ENCODE measurements around the gene BANK1. TPM values are rescaled to one million over a fixed set of nuclear protein-coding genes. Genes with fewer than 3 reads are reported as not detected.

Gene BANK1
- total and polyA plus RNA-seq, 2 of the 4 experiments (the other 2 are of a cell fraction): under 0.01 to 0.51 TPM

- no peaks in the 10 kb centered on the region for H4K20me1 ChIP-seq (ENCODE audit: insufficient read depth, low read length)
- no peak overlapping the region for H4K5ac ChIP-seq (ENCODE audit: low read depth, low read length)
- no peak overlapping the region for H3K27ac ChIP-seq (ENCODE audit: insufficient read depth, low read length)
- in situ Hi-C loops (cut with MboI; ENCODE audit: low sequenced_read_pairs): no loop called here
- TF ChIP-seq CHD1 (IDR thresholded peaks at IDR 0.05; ENCODE audit: low read depth, low read length) (no peak), MAZ (IDR thresholded peaks at IDR 0.05; ENCODE audit: borderline replicate concordance, low read depth, low read length) (no peak), FOS (IDR thresholded peaks at IDR 0.05; ENCODE audit: low read depth, low read length) (no peak), MXI1 (IDR thresholded peaks at IDR 0.05; ENCODE audit: borderline replicate concordance, low read depth, low read length) (no peak), ELK1 (IDR thresholded peaks at IDR 0.05; ENCODE audit: borderline replicate concordance, low read depth, low read length) (no peak), RAD21 (IDR thresholded peaks at IDR 0.05; ENCODE audit: low read length) (no peak), USF2 (IDR thresholded peaks at IDR 0.05; ENCODE audit: low read depth, low read length) (no peak), BHLHE40 (IDR thresholded peaks at IDR 0.05; ENCODE audit: low read depth, low read length) (no peak)
- H3K4ac ChIP-seq (ENCODE audit: low read depth, low read length): no peak overlapping the region
- ChIA-PET CTCF (interaction anchor here (0.6 kb wide), 1 partner anchor 1778 kb away, joined by 3 read pairs; no protein-coding TSS in a partner anchor), POLR2A (ENCODE audit: unreplicated experiment) (no interaction called here)
- intact Hi-C loops (cut with micrococcal nuclease): no loop called here
- H2BK15ac ChIP-seq (ENCODE audit: low read depth, low read length): no peak overlapping the region
- no peak overlapping the region for H3K9ac ChIP-seq (ENCODE audit: low read depth, low read length)
- no peak overlapping the region for H2BK5ac ChIP-seq (ENCODE audit: low read depth, low read length, poor library complexity, severe bottlenecking)
- H3K23ac ChIP-seq (ENCODE audit: low read depth, low read length): no peak overlapping the region
- H3K9me1 ChIP-seq (ENCODE audit: insufficient read depth, low read length): no peaks in the 10 kb centered on the region
- no peaks in the 10 kb centered on the region for H3K4me1 ChIP-seq (ENCODE audit: control insufficient read depth, insufficient read depth, low read length)
- no peak overlapping the region for H4K8ac ChIP-seq (ENCODE audit: low read depth in 2 of 2, low read length in 2 of 2)
- H3K18ac ChIP-seq (ENCODE audit: low read depth, low read length): no peak overlapping the region
- no peak for DNase-seq
- H2AFZ ChIP-seq (replicated peaks; ENCODE audit: low read length, poor library complexity): no peak overlapping the region
- H2AK5ac ChIP-seq (ENCODE audit: low read depth, low read length): no peak overlapping the region
- no peaks in the 10 kb centered on the region for H3K27me3 ChIP-seq (ENCODE audit: control insufficient read depth, insufficient read depth, low read length)
- no CpG with 5 or more reads among the region's 1 CpG for WGBS, 2 experiments (ENCODE audit: extremely low coverage in 2 of 2, insufficient read length in 1 of 2)
- H2AK9ac ChIP-seq (replicated peaks; ENCODE audit: low read depth, low read length, poor library complexity): no peak overlapping the region
- no peak for ATAC-seq (ENCODE audit: low read depth)
- H3K9me3 ChIP-seq (ENCODE audit: control insufficient read depth, insufficient read depth, low read length): no peaks in the 10 kb centered on the region
- BruUV-seq (replicated peaks): no TSS peak
- H3K4me2 ChIP-seq (ENCODE audit: low read depth, low read length): no peak overlapping the region
- H3K36me3 ChIP-seq (ENCODE audit: control insufficient read depth, insufficient read depth, low read length): no peaks in the 10 kb centered on the region
- H3K79me1 ChIP-seq (ENCODE audit: low read depth in 1 of 2, low read length in 2 of 2): no peaks in the 10 kb centered on the region
- dilution Hi-C loops (cut with HindIII; ENCODE audit: low sequenced_read_pairs, unreplicated experiment): no loop called here
- no peak overlapping the region for H2BK120ac ChIP-seq (ENCODE audit: low read depth, low read length)
- no peak overlapping the region for H3K56ac ChIP-seq (ENCODE audit: extremely low read depth, insufficient read depth, low read length)
- no peak overlapping the region for H3K4me3 ChIP-seq (ENCODE audit: insufficient read depth, low read depth, low read length)
- no peak overlapping the region for H2BK20ac ChIP-seq (ENCODE audit: low read depth, low read length)
- H4K91ac ChIP-seq (ENCODE audit: insufficient read depth, low read depth, low read length): no peak overlapping the region
- no peak overlapping the region for H3K14ac ChIP-seq (replicated peaks; ENCODE audit: low read depth, low read length)
Measured at GRCh38 chr4:101870874-101871273, 80.3 kb downstream of the BANK1 start.
